ENCODE measurements around the gene GOSR2.

The GOSR2 gene

GRCh38 chr17:46976626-46977270, 53.8 kb downstream of the GOSR2 start:
- Histone ChIP-seq H3K27me3 (replicated peaks; ENCODE audit: control insufficient read depth, insufficient read depth, low read length) (peaks cover under 1% of the 10 kb centered on the region; the same call in 1 of the 2 replicates), H3K36me3 (ENCODE audit: control insufficient read depth, insufficient read depth, low read length) (no peaks in the 10 kb centered on the region), H3K4me3 (replicated peaks; ENCODE audit: low read depth, low read length) (no peak overlapping the region)
- no peak for DNase-seq (ENCODE audit: extremely low read depth, insufficient read length)
- TF ChIP-seq CTCF (IDR thresholded peaks at IDR 0.05; ENCODE audit: insufficient read depth, low read length, poor library complexity, severe bottlenecking), result no peak

GRCh38 chr17:46977348-46977747, 54.4 kb downstream of the GOSR2 start:
- H3K36me3 ChIP-seq (ENCODE audit: control insufficient read depth, insufficient read depth, low read length), result no peaks in the 10 kb centered on the region
- no peak for DNase-seq (ENCODE audit: extremely low read depth, insufficient read length)
- H3K4me3 ChIP-seq (replicated peaks; ENCODE audit: low read depth, low read length), result no peak overlapping the region
- no peaks in the 10 kb centered on the region; the same call in 1 of the 2 replicates for H3K27me3 ChIP-seq (replicated peaks; ENCODE audit: control insufficient read depth, insufficient read depth, low read length)
- no peak for TF ChIP-seq CTCF (IDR thresholded peaks at IDR 0.05; ENCODE audit: insufficient read depth, low read length, poor library complexity, severe bottlenecking)

- Histone ChIP-seq H3K4me3 (replicated peaks; ENCODE audit: low read depth, low read length) (no peak overlapping the region), H3K27me3 (replicated peaks; ENCODE audit: control insufficient read depth, insufficient read depth, low read length) (no peaks in the 10 kb centered on the region; the same call in none of the 2 replicates), H3K36me3 (ENCODE audit: control insufficient read depth, insufficient read depth, low read length) (no peaks in the 10 kb centered on the region)
- DNase-seq (ENCODE audit: extremely low read depth, insufficient read length), result no peak
- TF ChIP-seq CTCF (IDR thresholded peaks at IDR 0.05; ENCODE audit: insufficient read depth, low read length, poor library complexity, severe bottlenecking), result no peak
Observed at GRCh38 chr17:46977750-46978488, 55.0 kb downstream of the GOSR2 start.

- Histone ChIP-seq H3K27me3 (replicated peaks; ENCODE audit: control insufficient read depth, insufficient read depth, low read length) (no peaks in the 10 kb centered on the region; the same call in none of the 2 replicates), H3K4me3 (replicated peaks; ENCODE audit: low read depth, low read length) (peak overlapping the region; percentile 40), H3K36me3 (ENCODE audit: control insufficient read depth, insufficient read depth, low read length) (no peaks in the 10 kb centered on the region)
- no peak for DNase-seq (ENCODE audit: extremely low read depth, insufficient read length)
- no peak for TF ChIP-seq CTCF (IDR thresholded peaks at IDR 0.05; ENCODE audit: insufficient read depth, low read length, poor library complexity, severe bottlenecking)
Observed at GRCh38 chr17:46978489-46979146, 55.7 kb downstream of the GOSR2 start.

- Histone ChIP-seq H3K4me3 (replicated peaks; ENCODE audit: low read depth, low read length) (peak within 1 kb of the TSS; percentile 40), H3K27me3 (replicated peaks; ENCODE audit: control insufficient read depth, insufficient read depth, low read length) (no peaks in the 10 kb centered on the region; the same call in none of the 2 replicates), H3K36me3 (ENCODE audit: control insufficient read depth, insufficient read depth, low read length) (no peaks in the 10 kb centered on the region)
- peak; percentile 33 for DNase-seq (ENCODE audit: extremely low read depth, insufficient read length)
- TF ChIP-seq CTCF (IDR thresholded peaks at IDR 0.05; ENCODE audit: insufficient read depth, low read length, poor library complexity, severe bottlenecking), result no peak
Observed at GRCh38 chr17:46979147-46979863, 56.3 kb downstream of the GOSR2 start, which contains the start of gene RPRML. RPRML (minus strand) TSS chr17:46979253; CDS start chr17:46979007, 246 bp downstream.

Data from GM06990 (cell line).